ENCODE measurements around the gene TRAPPC11.

Gene TRAPPC11

GRCh38 chr4:183659029-183659871 is at the start of gene TRAPPC11, which contains the start of gene RWDD4:
TSS of gene TRAPPC11 (plus strand) at chr4:183659293. CDS start at chr4:183663868, 4,575 bp downstream.
TSS of gene RWDD4 (minus strand) at chr4:183659185. CDS start at chr4:183658952, 233 bp downstream.
- peak within 1 kb of the TSS; percentile 94 for H3K4me3 Mint-ChIP-seq
- peak; percentile 97 for DNase-seq
- H3K9me3 Mint-ChIP-seq: no peaks in the 10 kb centered on the region
- no peak for TF ChIP-seq CTCF (IDR thresholded peaks at IDR 0.05)
- peaks cover 27% of the 10 kb centered on the region for H3K4me1 Mint-ChIP-seq
- H3K36me3 Mint-ChIP-seq (ENCODE audit: low read depth): peaks cover 21% of the 10 kb centered on the region
- H3K27ac Mint-ChIP-seq: peak within 1 kb of the TSS; percentile 96
- H3K27me3 Mint-ChIP-seq (ENCODE audit: low read depth, poor library complexity): no peaks in the 10 kb centered on the region

- Mint-ChIP-seq H3K9me3 (no peaks in the 10 kb centered on the region), H3K4me1 (peaks cover 23% of the 10 kb centered on the region), H3K27ac (no peak overlapping the region), H3K4me3 (no peak overlapping the region), H3K27me3 (ENCODE audit: low read depth, poor library complexity) (peaks cover 5% of the 10 kb centered on the region), H3K36me3 (ENCODE audit: low read depth) (no peaks in the 10 kb centered on the region)
- no peak for DNase-seq
- no peak for TF ChIP-seq CTCF (IDR thresholded peaks at IDR 0.05)
Measured at GRCh38 chr4:183610033-183610432, 49.1 kb upstream of the TRAPPC11 start.

DNA sequence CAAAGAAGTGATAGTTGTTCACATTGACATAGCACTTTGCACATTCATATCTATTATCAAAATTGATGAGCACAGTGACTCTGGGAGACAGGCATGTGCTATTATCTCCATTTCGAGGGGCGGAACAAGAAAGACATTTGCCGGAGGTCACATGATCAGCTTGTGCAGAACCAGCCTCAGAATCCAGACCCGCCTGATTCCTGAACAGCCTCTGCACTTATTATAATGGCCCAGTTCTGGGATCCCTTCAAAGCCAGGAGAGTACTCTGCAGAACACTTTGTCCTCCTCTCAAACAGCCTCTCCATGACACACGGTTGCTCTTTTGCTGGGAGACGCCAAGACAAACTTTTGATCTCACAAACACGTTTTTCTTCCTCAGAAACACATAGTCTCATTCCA is 48.5 kb upstream of the TRAPPC11 start:
- H3K9me3 Mint-ChIP-seq: no peaks in the 10 kb centered on the region
- no peak overlapping the region for H3K4me3 Mint-ChIP-seq
- peak overlapping the region; percentile 8 for H3K27ac Mint-ChIP-seq

GRCh38 chr4:183611210-183611830 is 47.8 kb upstream of the TRAPPC11 start:
- no peak for DNase-seq
- Mint-ChIP-seq H3K27me3 (ENCODE audit: low read depth, poor library complexity) (peaks cover 3% of the 10 kb centered on the region), H3K36me3 (ENCODE audit: low read depth) (no peaks in the 10 kb centered on the region), H3K4me1 (peaks cover 23% of the 10 kb centered on the region), H3K9me3 (no peaks in the 10 kb centered on the region), H3K4me3 (no peak overlapping the region), H3K27ac (no peak overlapping the region)
- TF ChIP-seq CTCF (IDR thresholded peaks at IDR 0.05): no peak

More for the DNA sequence above, 48.5 kb upstream of the TRAPPC11 start:
- no peak for DNase-seq
- TF ChIP-seq CTCF (IDR thresholded peaks at IDR 0.05): no peak
- peaks cover 23% of the 10 kb centered on the region for H3K4me1 Mint-ChIP-seq
- peaks cover 4% of the 10 kb centered on the region for H3K27me3 Mint-ChIP-seq (ENCODE audit: low read depth, poor library complexity)
- H3K36me3 Mint-ChIP-seq (ENCODE audit: low read depth): no peaks in the 10 kb centered on the region

GRCh38 chr4:183612329-183613250 is 46.5 kb upstream of the TRAPPC11 start:
- TF ChIP-seq CTCF (IDR thresholded peaks at IDR 0.05): no peak
- H3K27me3 Mint-ChIP-seq (ENCODE audit: low read depth, poor library complexity): peaks cover 3% of the 10 kb centered on the region
- no peaks in the 10 kb centered on the region for H3K36me3 Mint-ChIP-seq (ENCODE audit: low read depth)
- peaks cover 3% of the 10 kb centered on the region for H3K9me3 Mint-ChIP-seq
- no peak overlapping the region for H3K4me3 Mint-ChIP-seq
- no peak for DNase-seq
- H3K4me1 Mint-ChIP-seq: peaks cover 23% of the 10 kb centered on the region
- H3K27ac Mint-ChIP-seq: no peak overlapping the region

Data from nephron progenitor cell (in vitro differentiated cells).